Measurements from ENCODE around the gene CAMK1G.

The CAMK1G gene

DNA sequence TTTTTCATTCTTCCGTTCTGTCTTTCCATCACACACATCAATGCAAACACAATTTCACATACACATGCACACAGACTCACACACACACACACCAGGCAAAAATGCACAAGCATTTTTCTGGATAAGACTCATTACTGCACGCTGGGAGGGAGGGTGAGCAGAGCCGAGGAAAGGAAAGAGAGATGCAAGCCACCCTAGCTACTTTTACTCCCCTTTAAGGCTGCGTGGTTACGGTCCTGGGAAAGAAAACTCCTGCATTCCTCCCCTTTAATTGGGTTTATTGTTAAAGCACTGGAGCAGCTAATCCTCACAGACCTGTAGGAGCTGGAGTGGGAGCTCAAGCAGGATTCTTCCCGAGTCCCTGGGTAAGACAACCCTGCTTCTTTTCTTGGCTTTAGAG, at the start of gene CAMK1G:
CAMK1G (plus strand) TSS at position 307 of the 400 bp plus-strand sequence. CDS start 11,270 bp downstream, outside the sequence.
- no peak within 1 kb of the TSS for H3K9ac ChIP-seq (ENCODE audit: low read length in 2 of 2)
- no peak within 1 kb of the TSS for H3K27ac ChIP-seq (ENCODE audit: low read length)
- no peaks in the 10 kb centered on the region for H3K36me3 ChIP-seq (ENCODE audit: control insufficient read depth in 2 of 2, insufficient read depth in 2 of 2, low read length in 2 of 2)
- H3K4me1 ChIP-seq (ENCODE audit: control insufficient read depth, insufficient read depth, low read length) = peaks cover 13% of the 10 kb centered on the region
- H3K9me3 ChIP-seq (ENCODE audit: control insufficient read depth in 2 of 2, low read length in 2 of 2) = no peaks in the 10 kb centered on the region
- H3K4me3 ChIP-seq (ENCODE audit: low read length in 2 of 2) = peak within 1 kb of the TSS in 1 of 2 donors; percentile 15
- peaks cover 28 to 53% of the 10 kb centered on the region in 2 donors for H3K27me3 ChIP-seq (ENCODE audit: control insufficient read depth in 1 of 2, insufficient read depth in 2 of 2, low read length in 2 of 2)

DNA sequence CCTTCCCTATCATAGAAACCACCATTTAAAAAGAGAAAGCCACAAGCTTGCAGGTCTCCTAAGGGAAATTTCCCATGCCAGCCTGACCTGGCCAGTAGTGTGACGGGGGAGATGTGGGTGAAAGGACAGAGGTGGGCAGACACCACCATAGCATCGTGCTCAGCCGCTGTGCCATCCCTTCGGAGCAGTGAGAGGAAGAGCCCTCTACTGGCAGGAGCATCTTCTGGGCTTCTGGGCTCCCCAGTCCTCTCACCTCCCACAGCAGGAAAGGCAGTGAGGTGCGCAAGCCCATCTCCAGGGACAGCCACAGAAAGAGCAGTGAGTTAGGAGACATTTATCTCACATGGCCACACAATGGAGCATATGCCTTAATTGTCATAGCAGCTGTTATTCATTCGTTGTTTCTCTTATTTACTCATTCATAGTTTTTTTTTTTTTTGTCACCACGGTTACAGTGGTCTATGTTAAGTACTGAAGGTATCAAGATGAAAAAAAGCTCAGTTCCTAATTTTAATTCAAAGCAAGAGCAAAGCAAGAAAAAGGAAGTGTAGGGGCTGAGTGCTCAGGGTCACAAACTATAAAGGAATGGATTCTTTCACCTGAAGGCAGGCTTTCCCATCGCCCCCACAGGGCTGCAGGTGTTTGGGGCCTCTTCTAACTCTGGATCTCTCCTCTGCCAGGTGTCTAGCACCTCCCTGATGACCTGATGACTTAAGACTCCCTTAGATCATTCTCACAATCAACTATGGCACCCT, 48.8 kb upstream of the CAMK1G start:
- H3K4me3 ChIP-seq (ENCODE audit: low read length in 2 of 2) = no peak overlapping the region
- H3K9ac ChIP-seq (ENCODE audit: low read length in 2 of 2) = no peak overlapping the region
- peaks cover 0 to 2% of the 10 kb centered on the region in 2 donors for H3K9me3 ChIP-seq (ENCODE audit: control insufficient read depth in 2 of 2, low read length in 2 of 2)
- no peaks in the 10 kb centered on the region for H3K4me1 ChIP-seq (ENCODE audit: control insufficient read depth, insufficient read depth, low read length)
- no peak overlapping the region for H3K27ac ChIP-seq (ENCODE audit: low read length)
- H3K27me3 ChIP-seq (ENCODE audit: control insufficient read depth in 1 of 2, insufficient read depth in 2 of 2, low read length in 2 of 2) = peaks cover 2 to 3% of the 10 kb centered on the region in 2 donors
- no peaks in the 10 kb centered on the region for H3K36me3 ChIP-seq (ENCODE audit: control insufficient read depth in 2 of 2, insufficient read depth in 2 of 2, low read length in 2 of 2)

GRCh38 chr1:209536843-209537242, 46.7 kb upstream of the CAMK1G start:
- Histone ChIP-seq H3K4me1 (ENCODE audit: control insufficient read depth, insufficient read depth, low read length) (no peaks in the 10 kb centered on the region), H3K9me3 (ENCODE audit: control insufficient read depth in 2 of 2, low read length in 2 of 2) (no peaks in the 10 kb centered on the region), H3K4me3 (ENCODE audit: low read length in 2 of 2) (no peak overlapping the region), H3K36me3 (ENCODE audit: control insufficient read depth in 2 of 2, insufficient read depth in 2 of 2, low read length in 2 of 2) (no peaks in the 10 kb centered on the region), H3K27me3 (ENCODE audit: control insufficient read depth in 1 of 2, insufficient read depth in 2 of 2, low read length in 2 of 2) (peaks cover 0 to 2% of the 10 kb centered on the region in 2 donors), H3K27ac (ENCODE audit: low read length) (no peak overlapping the region), H3K9ac (ENCODE audit: low read length in 2 of 2) (no peak overlapping the region)

DNA sequence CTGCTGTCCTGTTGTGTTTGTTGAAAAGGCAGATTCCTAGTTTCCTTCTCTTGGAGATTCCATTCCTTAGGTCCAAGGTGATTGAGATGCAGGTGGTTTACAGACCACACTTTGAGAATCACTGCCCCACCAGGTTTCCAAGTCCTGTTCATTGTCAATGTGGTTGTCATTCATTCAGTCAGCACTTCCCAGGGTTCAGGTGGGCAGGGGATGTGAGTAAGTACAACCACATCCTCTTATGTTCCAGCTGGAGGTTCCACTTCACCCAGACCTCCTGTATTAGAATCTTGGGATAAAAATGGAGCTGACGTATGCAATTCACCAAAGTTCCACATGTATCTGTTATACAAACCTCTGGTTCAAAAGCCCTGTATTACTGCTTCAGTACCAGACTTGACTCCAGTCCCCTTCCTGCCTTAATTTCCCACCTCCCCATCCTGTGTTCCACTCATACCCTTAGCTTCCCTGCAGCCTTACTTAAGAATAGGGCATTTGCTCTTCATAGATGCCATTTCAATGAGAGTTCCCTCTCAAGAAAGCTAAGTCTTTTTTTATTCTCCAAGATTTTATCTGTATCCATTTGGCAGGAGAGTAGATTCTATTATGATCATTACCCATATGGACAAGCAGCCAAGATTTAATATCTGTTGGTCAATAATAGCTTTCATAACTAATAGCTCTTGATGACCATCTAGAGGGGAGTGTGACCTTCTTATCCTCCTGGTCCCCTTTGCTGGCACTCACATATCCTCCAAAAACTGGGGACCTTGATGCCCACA, 46.0 kb upstream of the CAMK1G start:
- H3K4me1 ChIP-seq (ENCODE audit: control insufficient read depth, insufficient read depth, low read length) = no peaks in the 10 kb centered on the region
- peaks cover 0 to 2% of the 10 kb centered on the region in 2 donors for H3K27me3 ChIP-seq (ENCODE audit: control insufficient read depth in 1 of 2, insufficient read depth in 2 of 2, low read length in 2 of 2)
- no peak overlapping the region for H3K4me3 ChIP-seq (ENCODE audit: low read length in 2 of 2)
- H3K9me3 ChIP-seq (ENCODE audit: control insufficient read depth in 2 of 2, low read length in 2 of 2) = no peaks in the 10 kb centered on the region
- H3K27ac ChIP-seq (ENCODE audit: low read length) = no peak overlapping the region
- H3K9ac ChIP-seq (ENCODE audit: low read length in 2 of 2) = no peak overlapping the region
- H3K36me3 ChIP-seq (ENCODE audit: control insufficient read depth in 2 of 2, insufficient read depth in 2 of 2, low read length in 2 of 2) = no peaks in the 10 kb centered on the region

- Histone ChIP-seq H3K4me1 (ENCODE audit: control insufficient read depth, insufficient read depth, low read length) (no peaks in the 10 kb centered on the region), H3K27ac (ENCODE audit: low read length) (no peak overlapping the region), H3K9me3 (ENCODE audit: control insufficient read depth in 2 of 2, low read length in 2 of 2) (no peaks in the 10 kb centered on the region), H3K36me3 (ENCODE audit: control insufficient read depth in 2 of 2, insufficient read depth in 2 of 2, low read length in 2 of 2) (no peaks in the 10 kb centered on the region), H3K27me3 (ENCODE audit: control insufficient read depth in 1 of 2, insufficient read depth in 2 of 2, low read length in 2 of 2) (peaks cover 0 to 2% of the 10 kb centered on the region in 2 donors), H3K4me3 (ENCODE audit: low read length in 2 of 2) (no peak overlapping the region), H3K9ac (ENCODE audit: low read length in 2 of 2) (no peak overlapping the region)
Measured at GRCh38 chr1:209539576-209539975, 43.9 kb upstream of the CAMK1G start.

DNA sequence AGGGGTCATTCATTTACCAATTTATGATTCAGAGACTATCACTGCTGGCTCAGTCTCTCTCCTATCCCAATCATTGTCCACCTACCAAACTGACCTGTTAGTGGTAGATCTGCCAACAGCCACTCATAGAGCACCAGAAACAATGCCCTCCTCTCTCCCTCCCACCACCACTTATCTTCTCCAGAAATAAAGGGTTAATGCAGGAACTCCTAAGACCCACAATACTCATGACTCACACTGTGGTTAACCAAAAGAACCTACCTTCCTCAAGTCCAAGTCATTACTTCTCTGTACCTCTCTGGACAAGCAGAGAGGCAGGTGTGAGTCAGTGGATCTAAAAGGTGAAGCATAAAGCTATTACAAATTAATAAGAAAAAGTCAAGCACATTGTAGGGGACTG, 40.9 kb upstream of the CAMK1G start:
- Histone ChIP-seq H3K36me3 (ENCODE audit: control insufficient read depth in 2 of 2, insufficient read depth in 2 of 2, low read length in 2 of 2) (no peaks in the 10 kb centered on the region), H3K4me3 (ENCODE audit: low read length in 2 of 2) (no peak overlapping the region), H3K4me1 (ENCODE audit: control insufficient read depth, insufficient read depth, low read length) (no peaks in the 10 kb centered on the region), H3K9me3 (ENCODE audit: control insufficient read depth in 2 of 2, low read length in 2 of 2) (no peaks in the 10 kb centered on the region), H3K27me3 (ENCODE audit: control insufficient read depth in 1 of 2, insufficient read depth in 2 of 2, low read length in 2 of 2) (peaks cover 0 to 2% of the 10 kb centered on the region in 2 donors), H3K27ac (ENCODE audit: low read length) (no peak overlapping the region), H3K9ac (ENCODE audit: low read length in 2 of 2) (no peak overlapping the region)

DNA sequence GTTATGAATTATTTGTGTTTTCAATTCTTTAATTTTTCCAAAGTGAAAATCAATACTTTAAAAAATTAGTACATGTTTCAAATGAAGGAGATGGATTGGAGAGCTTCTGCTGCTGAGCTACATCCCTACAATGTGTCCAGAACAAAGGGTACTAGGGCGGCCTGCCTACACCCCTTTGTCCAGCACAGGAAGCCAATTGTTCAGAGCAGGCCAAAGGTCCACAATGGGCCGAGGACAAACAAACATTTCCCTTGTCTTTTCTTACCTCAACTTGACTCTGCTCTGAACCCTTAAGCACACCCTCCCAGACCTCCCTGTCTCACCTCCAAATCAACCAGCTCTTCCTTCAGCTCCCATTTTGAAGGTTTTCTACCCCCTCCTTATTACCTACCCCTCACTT, 39.4 kb upstream of the CAMK1G start:
- H3K27me3 ChIP-seq (ENCODE audit: control insufficient read depth in 1 of 2, insufficient read depth in 2 of 2, low read length in 2 of 2) = no peaks in the 10 kb centered on the region
- H3K36me3 ChIP-seq (ENCODE audit: control insufficient read depth in 2 of 2, insufficient read depth in 2 of 2, low read length in 2 of 2) = no peaks in the 10 kb centered on the region
- no peak overlapping the region for H3K4me3 ChIP-seq (ENCODE audit: low read length in 2 of 2)
- H3K9me3 ChIP-seq (ENCODE audit: control insufficient read depth in 2 of 2, low read length in 2 of 2) = no peaks in the 10 kb centered on the region
- H3K27ac ChIP-seq (ENCODE audit: low read length) = no peak overlapping the region
- H3K9ac ChIP-seq (ENCODE audit: low read length in 2 of 2) = no peak overlapping the region
- no peaks in the 10 kb centered on the region for H3K4me1 ChIP-seq (ENCODE audit: control insufficient read depth, insufficient read depth, low read length)

GRCh38 chr1:209545423-209545822, 38.1 kb upstream of the CAMK1G start:
- Histone ChIP-seq H3K4me1 (ENCODE audit: control insufficient read depth, insufficient read depth, low read length) (no peaks in the 10 kb centered on the region), H3K36me3 (ENCODE audit: control insufficient read depth in 2 of 2, insufficient read depth in 2 of 2, low read length in 2 of 2) (no peaks in the 10 kb centered on the region), H3K9me3 (ENCODE audit: control insufficient read depth in 2 of 2, low read length in 2 of 2) (no peaks in the 10 kb centered on the region), H3K27ac (ENCODE audit: low read length) (no peak overlapping the region), H3K27me3 (ENCODE audit: control insufficient read depth in 1 of 2, insufficient read depth in 2 of 2, low read length in 2 of 2) (no peaks in the 10 kb centered on the region), H3K9ac (ENCODE audit: low read length in 2 of 2) (no peak overlapping the region), H3K4me3 (ENCODE audit: low read length in 2 of 2) (no peak overlapping the region)

- no peak overlapping the region for H3K9ac ChIP-seq (ENCODE audit: low read length in 2 of 2)
- H3K36me3 ChIP-seq (ENCODE audit: control insufficient read depth in 2 of 2, insufficient read depth in 2 of 2, low read length in 2 of 2) = no peaks in the 10 kb centered on the region
- H3K4me1 ChIP-seq (ENCODE audit: control insufficient read depth, insufficient read depth, low read length) = no peaks in the 10 kb centered on the region
- H3K4me3 ChIP-seq (ENCODE audit: low read length in 2 of 2) = no peak overlapping the region
- no peak overlapping the region for H3K27ac ChIP-seq (ENCODE audit: low read length)
- H3K27me3 ChIP-seq (ENCODE audit: control insufficient read depth in 1 of 2, insufficient read depth in 2 of 2, low read length in 2 of 2) = no peaks in the 10 kb centered on the region
- H3K9me3 ChIP-seq (ENCODE audit: control insufficient read depth in 2 of 2, low read length in 2 of 2) = no peaks in the 10 kb centered on the region
Measured at GRCh38 chr1:209546390-209547085, 37.0 kb upstream of the CAMK1G start.

DNA sequence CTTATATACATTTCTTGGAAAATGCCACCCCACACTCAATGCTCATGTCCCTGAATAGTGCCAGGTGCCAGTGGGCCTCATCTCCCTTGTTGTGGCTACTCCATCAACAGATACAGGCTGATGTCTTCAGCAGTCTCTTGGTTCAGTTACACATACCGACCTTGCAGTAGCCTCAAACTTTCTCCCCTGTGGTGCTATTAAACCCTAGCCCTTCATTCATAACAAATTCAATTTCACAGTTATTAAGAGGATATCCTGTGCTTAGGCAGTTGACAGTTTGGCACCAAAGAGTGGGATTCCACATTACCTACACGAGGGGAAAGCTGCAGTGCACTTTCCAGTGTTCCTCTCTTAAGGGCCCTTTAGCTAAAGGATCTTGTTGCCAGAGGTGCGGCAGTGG, 35.9 kb upstream of the CAMK1G start:
- H3K36me3 ChIP-seq (ENCODE audit: control insufficient read depth in 2 of 2, insufficient read depth in 2 of 2, low read length in 2 of 2) = no peaks in the 10 kb centered on the region
- H3K27me3 ChIP-seq (ENCODE audit: control insufficient read depth in 1 of 2, insufficient read depth in 2 of 2, low read length in 2 of 2) = no peaks in the 10 kb centered on the region
- no peak overlapping the region for H3K9ac ChIP-seq (ENCODE audit: low read length in 2 of 2)
- no peak overlapping the region for H3K4me3 ChIP-seq (ENCODE audit: low read length in 2 of 2)
- no peaks in the 10 kb centered on the region for H3K9me3 ChIP-seq (ENCODE audit: control insufficient read depth in 2 of 2, low read length in 2 of 2)
- H3K27ac ChIP-seq (ENCODE audit: low read length) = no peak overlapping the region
- H3K4me1 ChIP-seq (ENCODE audit: control insufficient read depth, insufficient read depth, low read length) = no peaks in the 10 kb centered on the region

Data from stomach smooth muscle (tissue), 2 donors.